Stimulated activated CD4-positive, alpha-beta T cell treated with anti-CD3 and anti-CD28 coated beads, Interleukin-2, amount 100 ng/mL, for 4 hours (primary cell): ENCODE data around the gene DNAH2.

Experiments
- DNase-seq: peaks from one replicate; pipeline ENCODE4 v3.0.0-alpha.2; 2020; ENCODE audit warnings: low read depth

DNAH2 gene

GRCh38 chr17:7873051-7873450, 155.5 kb downstream of the DNAH2 start:
- DNase-seq, result no peak

GRCh38 chr17:7875804-7876370, 158.3 kb downstream of the DNAH2 start:
- no peak for DNase-seq

GRCh38 chr17:7878234-7878633, 160.7 kb downstream of the DNAH2 start:
- DNase-seq, result no peak

GRCh38 chr17:7880076-7880868, 162.7 kb downstream of the DNAH2 start:
- no peak for DNase-seq

- DNase-seq, result no peak
Observed at GRCh38 chr17:7881276-7882054, 163.9 kb downstream of the DNAH2 start.

GRCh38 chr17:7882068-7882467, 164.5 kb downstream of the DNAH2 start:
- DNase-seq, result no peak

GRCh38 chr17:7882629-7883028, 165.1 kb downstream of the DNAH2 start:
- no peak for DNase-seq
